ENCODE results near the gene ZNF777.
"Not testable (repeated sequence)": the region's sequence is repeated elsewhere in the genome, so short reads cannot be mapped to it uniquely, and the experiment has no call there.

The ZNF777 gene

DNA sequence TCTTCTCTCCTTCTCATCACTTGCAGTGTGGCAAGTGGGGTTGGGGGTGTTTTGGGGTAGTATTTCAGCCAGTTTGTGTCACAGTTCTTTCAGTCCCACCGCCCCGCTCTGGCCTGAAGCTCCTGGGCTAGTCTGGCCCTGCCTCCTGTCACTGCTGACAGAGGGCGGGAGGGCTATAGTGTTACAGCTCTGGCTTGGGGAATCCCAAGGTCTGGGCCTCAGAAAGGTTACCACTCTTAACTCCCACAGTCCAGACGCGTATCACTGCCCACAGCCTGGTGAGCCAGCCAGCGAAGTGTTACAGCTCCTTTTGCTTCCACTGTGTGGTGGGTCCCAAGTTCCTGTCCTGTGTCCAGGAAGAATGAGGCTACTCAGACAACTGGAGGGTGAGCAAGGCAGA is 56.0 kb downstream of the ZNF777 start:
- DNase-seq, result no peak

DNA sequence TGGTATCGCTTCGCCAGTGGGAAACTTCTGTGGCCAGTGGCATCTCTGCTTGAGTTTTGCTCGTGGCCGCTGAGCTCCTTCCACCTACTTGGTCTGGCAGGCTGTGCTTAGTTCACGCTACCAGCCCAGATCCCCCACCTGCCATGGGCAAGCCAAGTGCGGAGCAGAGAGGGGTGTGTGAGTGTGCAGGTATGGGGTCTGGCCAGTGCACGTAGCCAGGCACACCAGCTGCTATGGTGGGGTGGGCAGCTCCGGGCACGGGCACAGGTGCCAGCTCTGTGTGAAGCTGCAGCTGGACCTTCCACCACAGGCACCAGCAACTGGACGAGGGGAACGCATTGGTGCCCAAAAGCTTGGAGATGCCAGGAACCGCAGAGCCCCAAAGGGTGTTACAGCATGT is 56.5 kb downstream of the ZNF777 start:
- DNase-seq, result no peak

DNA sequence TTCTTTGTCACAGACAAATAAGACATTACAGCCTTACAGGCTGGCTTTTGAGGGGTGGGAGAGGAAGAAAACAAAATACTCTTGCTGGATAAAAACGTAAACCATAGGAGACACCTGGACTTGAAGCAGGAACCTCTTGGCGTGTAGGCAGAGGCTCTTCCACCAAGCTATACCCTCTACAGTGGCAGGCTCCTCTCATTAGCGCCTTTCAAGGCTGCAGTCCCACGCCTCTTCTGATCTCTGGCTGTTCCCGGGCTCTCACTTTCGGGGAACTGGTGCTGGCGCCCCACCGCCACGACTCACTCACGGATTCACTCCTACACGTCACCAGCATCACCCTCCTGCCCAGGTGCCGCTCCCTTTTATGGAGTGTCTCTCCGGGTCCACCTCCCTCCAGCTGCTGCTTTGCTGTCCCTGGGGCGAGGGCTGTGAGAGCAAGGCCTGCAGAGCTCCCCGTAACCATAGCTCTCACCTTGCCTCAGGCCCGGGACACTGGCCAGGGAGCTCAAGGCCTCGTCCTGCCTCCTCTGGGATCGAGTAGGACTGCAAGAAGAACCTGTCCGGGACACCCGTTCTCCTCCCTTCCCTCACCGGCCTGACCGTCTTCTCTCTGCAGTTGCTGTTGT is 62.6 kb downstream of the ZNF777 start:
- no peak for DNase-seq

GRCh38 chr7:149397470-149398043 is 63.3 kb downstream of the ZNF777 start:
- DNase-seq, result no peak

- not testable (repeated sequence) for DNase-seq
Observed at GRCh38 chr7:149388550-149389335, 72.1 kb downstream of the ZNF777 start.

DNA sequence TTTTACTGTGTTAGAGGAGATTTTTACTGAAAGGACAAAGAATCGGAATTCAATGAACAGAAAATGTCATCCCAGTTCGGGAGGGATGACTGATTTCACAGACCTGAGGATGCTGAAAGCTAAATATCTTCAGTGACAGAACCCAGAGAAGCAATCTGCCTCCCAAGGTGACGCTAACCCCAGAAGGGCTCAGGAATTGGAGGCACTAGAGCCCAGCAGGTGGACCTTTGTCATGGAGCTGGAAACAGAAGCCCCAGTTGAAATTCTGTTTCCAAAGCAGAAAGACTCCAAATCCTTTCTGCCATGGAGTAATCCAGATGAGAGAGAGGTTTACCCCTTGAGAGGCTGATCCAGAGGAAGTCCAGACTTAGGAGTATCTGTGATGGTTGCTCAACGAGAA is 74.3 kb downstream of the ZNF777 start:
- DNase-seq, result not testable (repeated sequence)

DNA sequence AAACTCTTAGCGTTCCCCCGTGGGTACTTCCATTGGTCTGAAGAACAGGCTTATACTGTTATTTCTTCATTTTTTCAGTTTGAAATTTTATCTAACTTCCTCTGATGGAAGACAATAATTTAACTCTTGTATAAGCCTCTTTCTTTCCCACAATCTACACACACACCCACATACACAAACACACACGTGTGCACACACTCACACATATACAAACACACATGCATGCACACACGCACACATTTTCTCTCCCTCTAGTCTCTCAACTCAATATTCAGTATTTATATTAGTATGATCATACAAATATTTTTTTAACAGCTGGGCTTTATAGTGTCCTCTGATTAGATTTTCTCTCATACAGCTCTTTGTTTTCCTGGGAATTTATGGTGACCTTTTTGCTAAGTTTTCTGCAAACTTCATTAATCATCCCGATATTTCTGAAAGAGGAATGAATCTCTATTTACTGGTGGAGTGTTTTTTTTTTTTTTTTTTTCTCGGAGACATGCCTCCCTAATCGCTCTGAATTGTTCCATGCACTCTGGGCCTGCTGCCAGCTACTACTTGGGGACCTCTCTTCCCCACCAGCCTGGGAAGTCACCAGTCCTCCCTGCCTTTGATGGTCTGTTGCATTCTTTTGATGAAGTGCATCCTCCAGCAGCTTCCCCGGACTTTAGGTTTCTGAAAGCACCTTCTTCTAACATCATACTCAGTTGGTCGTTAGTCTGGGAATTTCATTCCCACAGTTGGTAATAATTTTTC is 75.5 kb downstream of the ZNF777 start:
- peak; percentile 84 for DNase-seq

Data from NCI-H1105 (cell line).